HepG2 (cell line): Measurements from ENCODE around the gene NDRG2. TPM values are rescaled to one million over a fixed set of nuclear protein-coding genes. Genes with fewer than 3 reads are reported as not detected.
A peak's percentile ranks its signal among the peaks of the same experiment; 100 is the strongest.

Experiments
- AGO1 ChIP-seq: fragments of 200-400 bp; formaldehyde crosslinking; IDR thresholded peaks from 2 replicates; pipeline ENCODE4 v1.6.1; 2017; ENCODE audit warnings: mild to moderate bottlenecking, low read depth, low read length, moderate library complexity; ENCODE audit not compliant: poor library complexity, severe bottlenecking
- ARNT2 ChIP-seq: sonication (generic); formaldehyde crosslinking; IDR thresholded peaks from 2 replicates; pipeline ENCODE4 v1.8.0; 2022; ENCODE audit warnings: mild to moderate bottlenecking, low read depth, missing genetic modification reagents, moderate library complexity
- CAMTA2 ChIP-seq: sonication (generic); formaldehyde crosslinking; IDR thresholded peaks from 2 replicates; pipeline ENCODE4 v1.4.0; 2020; ENCODE audit warnings: mild to moderate bottlenecking, missing genetic modification reagents, borderline replicate concordance
- DNMT1 ChIP-seq: sonication (generic); formaldehyde crosslinking; IDR thresholded peaks from 2 replicates; pipeline ENCODE4 v1.5.1; 2020; ENCODE audit warnings: mild to moderate bottlenecking, missing genetic modification reagents
- FOXA3 ChIP-seq: IDR thresholded peaks from 2 replicates; pipeline ENCODE4 v1.6.1; 2016; ENCODE audit warnings: missing genetic modification reagents, missing compliant biosample characterization
- NBN ChIP-seq: fragments of 450-650 bp; conservative IDR thresholded peaks from 2 replicates; pipeline ENCODE4 v1.6.1; 2017
- NFIB ChIP-seq: sonication (generic); formaldehyde crosslinking; IDR thresholded peaks from 2 replicates; pipeline ENCODE4 v1.9.0; 2021; ENCODE audit warnings: missing genetic modification reagents, mild to moderate bottlenecking, borderline replicate concordance
- NFIC ChIP-seq: IDR thresholded peaks from 2 replicates; pipeline ENCODE4 v1.6.1; 2012; ENCODE audit warnings: mild to moderate bottlenecking, low read length, inconsistent platforms
- RXRB ChIP-seq: IDR thresholded peaks from 2 replicates; pipeline ENCODE4 v1.6.1; 2016; ENCODE audit warnings: borderline replicate concordance, missing genetic modification reagents, missing compliant biosample characterization
- SMAD3 ChIP-seq: sonication (generic); formaldehyde crosslinking; IDR thresholded peaks from 2 replicates; pipeline ENCODE4 v1.4.0; 2020; ENCODE audit warnings: missing genetic modification reagents
- SOX6 ChIP-seq, 2 experiments: fragments of 450-650 bp in 1 of 2; sonication (generic) in 1 of 2; formaldehyde crosslinking in 1 of 2; IDR thresholded peaks; 2 replicates each; pipeline versions ENCODE4 v1.4.0 to v1.6.1; 2017 to 2020; ENCODE audit warnings: antibody characterized with exemption in 1 of 2, mild to moderate bottlenecking in 1 of 2, missing genetic modification reagents in 1 of 2
- YY1 ChIP-seq: IDR thresholded peaks from 2 replicates; pipeline ENCODE4 v1.6.1; 2011; ENCODE audit warnings: low read length, low read depth, moderate library complexity, mild to moderate bottlenecking; ENCODE audit not compliant: insufficient read depth, insufficient replicate concordance
- ZEB1 ChIP-seq: IDR thresholded peaks from 2 replicates; pipeline ENCODE4 v1.6.1; 2012; ENCODE audit warnings: mild to moderate bottlenecking, low read depth, inconsistent platforms; ENCODE audit not compliant: insufficient replicate concordance
- ZNF224 ChIP-seq: sonication (generic); formaldehyde crosslinking; IDR thresholded peaks from 2 replicates; pipeline ENCODE4 v1.5.0; 2020; ENCODE audit warnings: mild to moderate bottlenecking, missing genetic modification reagents
- ZNF563 ChIP-seq: sonication (generic); formaldehyde crosslinking; IDR thresholded peaks from 2 replicates; pipeline ENCODE4 v1.8.0; 2022; ENCODE audit warnings: mild to moderate bottlenecking, moderate library complexity, missing genetic modification reagents
- ZNF619 ChIP-seq: sonication (generic); formaldehyde crosslinking; IDR thresholded peaks from 2 replicates; pipeline ENCODE4 v1.4.0; 2020; ENCODE audit warnings: mild to moderate bottlenecking, missing genetic modification reagents
- polyA plus RNA-seq, 8 experiments: library from polyadenylated mRNA; depleted of rRNA in 3 of 8; stranded (reverse) in 7 of 8; unstranded in 1 of 8; fragments of >200 nt; fragmentation: Illumina TruSeq in 4 of 8; extraction: Trizol in 4 of 8; gene quantifications; 2 replicates each; pipeline versions ENCODE4 v1.2.1 to v1.2.3, GENCODE V29; 2011 to 2016; ENCODE audit warnings: low read depth in 4 of 8, missing spikeins in 1 of 8, mixed read lengths in 1 of 8; ENCODE audit not compliant: insufficient read depth in 1 of 8
- total RNA-seq, 5 experiments: library from RNA; depleted of rRNA; stranded (reverse); fragments of >200 nt; fragmentation: Illumina TruSeq; extraction: Trizol; gene quantifications; 2 replicates each; pipeline ENCODE4 v1.2.3, GENCODE V29; 2016; ENCODE audit warnings: low read depth in 1 of 5
- TF ChIP-seq, protein P1 (sequence below): sonication (generic); formaldehyde crosslinking; IDR thresholded peaks from 2 replicates; pipeline ENCODE4 v1.5.1; 2020; ENCODE audit warnings: mild to moderate bottlenecking, missing genetic modification reagents, moderate library complexity
- TF ChIP-seq, protein P2 (sequence below): sonication (generic); formaldehyde crosslinking; IDR thresholded peaks from 2 replicates; pipeline ENCODE4 v1.5.0; 2020; ENCODE audit warnings: mild to moderate bottlenecking, missing genetic modification reagents
- TF ChIP-seq, protein P3 (sequence below): sonication (generic); formaldehyde crosslinking; conservative IDR thresholded peaks from 2 replicates; pipeline ENCODE4 v1.4.0; 2020; ENCODE audit warnings: missing genetic modification reagents
- TF ChIP-seq, protein P4 (sequence below): sonication (generic); formaldehyde crosslinking; conservative IDR thresholded peaks from 2 replicates; pipeline ENCODE4 v1.8.1; 2023; ENCODE audit warnings: missing genetic modification reagents
- TF ChIP-seq, protein P5 (sequence below): sonication (generic); formaldehyde crosslinking; IDR thresholded peaks from 2 replicates; pipeline ENCODE4 v1.5.0; 2020; ENCODE audit warnings: mild to moderate bottlenecking, missing genetic modification reagents, borderline replicate concordance

The NDRG2 gene
- total and polyA plus RNA-seq, 2 of the 13 experiments (the other 11 are each of a cell fraction or from before 2014, with no cell fraction given), result 27.2 to 189 TPM

DNA sequence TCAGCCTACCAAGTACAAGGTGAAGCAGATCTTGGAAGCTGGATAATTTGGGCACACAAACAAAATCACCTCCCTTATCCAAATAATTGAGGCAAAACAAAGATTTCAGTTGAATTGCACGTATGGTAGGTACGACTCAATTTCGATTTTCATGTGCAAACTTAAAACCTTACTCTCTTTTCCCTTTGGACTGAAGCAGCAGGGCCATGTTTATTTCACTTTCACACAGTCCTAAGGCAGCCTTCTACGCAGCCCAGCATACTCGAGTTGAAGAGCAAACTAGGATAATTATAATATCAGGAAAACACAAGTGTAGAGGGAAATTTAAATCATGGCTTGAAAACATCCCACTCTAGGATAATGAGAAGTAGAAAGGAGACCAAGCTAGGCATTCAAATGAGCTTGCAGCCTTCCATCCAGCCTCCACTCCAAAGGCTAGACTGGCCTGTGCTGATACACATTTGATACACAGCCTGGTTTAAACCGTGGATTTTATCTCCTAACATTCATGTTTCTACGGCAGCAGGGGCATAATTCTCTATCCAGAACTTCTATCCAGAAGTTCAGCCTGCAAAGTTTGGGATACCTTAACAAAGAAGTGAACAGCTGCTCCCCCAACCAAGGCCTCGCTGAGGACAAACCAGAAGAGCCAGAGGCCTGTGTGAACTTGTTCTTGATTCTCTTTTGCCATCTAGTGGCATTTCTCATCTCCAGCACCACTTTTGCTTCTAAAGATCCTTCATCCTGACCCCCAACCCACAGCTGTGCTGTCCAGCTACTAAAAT, 14.9 kb upstream of the NDRG2 start (continued):
- TF ChIP-seq, protein P1, sequence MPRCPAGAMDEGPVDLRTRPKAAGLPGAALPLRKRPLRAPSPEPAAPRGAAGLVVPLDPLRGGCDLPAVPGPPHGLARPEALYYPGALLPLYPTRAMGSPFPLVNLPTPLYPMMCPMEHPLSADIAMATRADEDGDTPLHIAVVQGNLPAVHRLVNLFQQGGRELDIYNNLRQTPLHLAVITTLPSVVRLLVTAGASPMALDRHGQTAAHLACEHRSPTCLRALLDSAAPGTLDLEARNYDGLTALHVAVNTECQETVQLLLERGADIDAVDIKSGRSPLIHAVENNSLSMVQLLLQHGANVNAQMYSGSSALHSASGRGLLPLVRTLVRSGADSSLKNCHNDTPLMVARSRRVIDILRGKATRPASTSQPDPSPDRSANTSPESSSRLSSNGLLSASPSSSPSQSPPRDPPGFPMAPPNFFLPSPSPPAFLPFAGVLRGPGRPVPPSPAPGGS, result no peak
- TF ChIP-seq, protein P2, sequence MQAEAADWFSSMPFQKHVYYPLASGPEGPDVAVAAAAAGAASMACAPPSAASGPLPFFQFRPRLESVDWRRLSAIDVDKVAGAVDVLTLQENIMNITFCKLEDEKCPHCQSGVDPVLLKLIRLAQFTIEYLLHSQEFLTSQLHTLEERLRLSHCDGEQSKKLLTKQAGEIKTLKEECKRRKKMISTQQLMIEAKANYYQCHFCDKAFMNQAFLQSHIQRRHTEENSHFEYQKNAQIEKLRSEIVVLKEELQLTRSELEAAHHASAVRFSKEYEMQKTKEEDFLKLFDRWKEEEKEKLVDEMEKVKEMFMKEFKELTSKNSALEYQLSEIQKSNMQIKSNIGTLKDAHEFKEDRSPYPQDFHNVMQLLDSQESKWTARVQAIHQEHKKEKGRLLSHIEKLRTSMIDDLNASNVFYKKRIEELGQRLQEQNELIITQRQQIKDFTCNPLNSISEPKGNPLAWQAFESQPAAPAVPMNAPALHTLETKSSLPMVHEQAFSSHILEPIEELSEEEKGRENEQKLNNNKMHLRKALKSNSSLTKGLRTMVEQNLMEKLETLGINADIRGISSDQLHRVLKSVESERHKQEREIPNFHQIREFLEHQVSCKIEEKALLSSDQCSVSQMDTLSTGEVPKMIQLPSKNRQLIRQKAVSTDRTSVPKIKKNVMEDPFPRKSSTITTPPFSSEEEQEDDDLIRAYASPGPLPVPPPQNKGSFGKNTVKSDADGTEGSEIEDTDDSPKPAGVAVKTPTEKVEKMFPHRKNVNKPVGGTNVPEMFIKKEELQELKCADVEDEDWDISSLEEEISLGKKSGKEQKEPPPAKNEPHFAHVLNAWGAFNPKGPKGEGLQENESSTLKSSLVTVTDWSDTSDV (CRISPR knock-in tag), result no peak
- no peak for TF ChIP-seq AGO1
- no peak for TF ChIP-seq ZNF563 (CRISPR knock-in tag)
- no peak for TF ChIP-seq NFIC
- peak; percentile 37; the same call in 1 of the 2 replicates for TF ChIP-seq SMAD3 (CRISPR knock-in tag)
- no peak for TF ChIP-seq CAMTA2 (CRISPR knock-in tag)
- TF ChIP-seq SOX6 (IDR thresholded peaks at IDR 0.05), result no peak
- TF ChIP-seq SOX6 (CRISPR knock-in tag; IDR thresholded peaks at IDR 0.05), result peak; percentile 67; the same call in 1 of the 2 replicates
- no peak for TF ChIP-seq NFIB (CRISPR knock-in tag)
- TF ChIP-seq FOXA3 (CRISPR knock-in tag), result peak; percentile 26; the same call in 1 of the 2 replicates
- no peak for TF ChIP-seq ZNF619 (CRISPR knock-in tag)
- no peak for TF ChIP-seq ARNT2 (CRISPR knock-in tag)
- peak; percentile 0 for TF ChIP-seq YY1
- no peak for TF ChIP-seq ZNF224 (CRISPR knock-in tag)
- TF ChIP-seq RXRB (CRISPR knock-in tag), result peak; percentile 75; the same call in 1 of the 2 replicates
- TF ChIP-seq, protein P3, sequence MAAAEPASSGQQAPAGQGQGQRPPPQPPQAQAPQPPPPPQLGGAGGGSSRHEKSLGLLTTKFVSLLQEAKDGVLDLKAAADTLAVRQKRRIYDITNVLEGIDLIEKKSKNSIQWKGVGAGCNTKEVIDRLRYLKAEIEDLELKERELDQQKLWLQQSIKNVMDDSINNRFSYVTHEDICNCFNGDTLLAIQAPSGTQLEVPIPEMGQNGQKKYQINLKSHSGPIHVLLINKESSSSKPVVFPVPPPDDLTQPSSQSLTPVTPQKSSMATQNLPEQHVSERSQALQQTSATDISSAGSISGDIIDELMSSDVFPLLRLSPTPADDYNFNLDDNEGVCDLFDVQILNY, result no peak
- no peak for TF ChIP-seq ZEB1
- no peak for TF ChIP-seq DNMT1 (CRISPR knock-in tag)
- no peak for TF ChIP-seq NBN
- TF ChIP-seq, protein P4, sequence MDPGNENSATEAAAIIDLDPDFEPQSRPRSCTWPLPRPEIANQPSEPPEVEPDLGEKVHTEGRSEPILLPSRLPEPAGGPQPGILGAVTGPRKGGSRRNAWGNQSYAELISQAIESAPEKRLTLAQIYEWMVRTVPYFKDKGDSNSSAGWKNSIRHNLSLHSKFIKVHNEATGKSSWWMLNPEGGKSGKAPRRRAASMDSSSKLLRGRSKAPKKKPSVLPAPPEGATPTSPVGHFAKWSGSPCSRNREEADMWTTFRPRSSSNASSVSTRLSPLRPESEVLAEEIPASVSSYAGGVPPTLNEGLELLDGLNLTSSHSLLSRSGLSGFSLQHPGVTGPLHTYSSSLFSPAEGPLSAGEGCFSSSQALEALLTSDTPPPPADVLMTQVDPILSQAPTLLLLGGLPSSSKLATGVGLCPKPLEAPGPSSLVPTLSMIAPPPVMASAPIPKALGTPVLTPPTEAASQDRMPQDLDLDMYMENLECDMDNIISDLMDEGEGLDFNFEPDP (CRISPR knock-in tag), result no peak
- TF ChIP-seq, protein P5, sequence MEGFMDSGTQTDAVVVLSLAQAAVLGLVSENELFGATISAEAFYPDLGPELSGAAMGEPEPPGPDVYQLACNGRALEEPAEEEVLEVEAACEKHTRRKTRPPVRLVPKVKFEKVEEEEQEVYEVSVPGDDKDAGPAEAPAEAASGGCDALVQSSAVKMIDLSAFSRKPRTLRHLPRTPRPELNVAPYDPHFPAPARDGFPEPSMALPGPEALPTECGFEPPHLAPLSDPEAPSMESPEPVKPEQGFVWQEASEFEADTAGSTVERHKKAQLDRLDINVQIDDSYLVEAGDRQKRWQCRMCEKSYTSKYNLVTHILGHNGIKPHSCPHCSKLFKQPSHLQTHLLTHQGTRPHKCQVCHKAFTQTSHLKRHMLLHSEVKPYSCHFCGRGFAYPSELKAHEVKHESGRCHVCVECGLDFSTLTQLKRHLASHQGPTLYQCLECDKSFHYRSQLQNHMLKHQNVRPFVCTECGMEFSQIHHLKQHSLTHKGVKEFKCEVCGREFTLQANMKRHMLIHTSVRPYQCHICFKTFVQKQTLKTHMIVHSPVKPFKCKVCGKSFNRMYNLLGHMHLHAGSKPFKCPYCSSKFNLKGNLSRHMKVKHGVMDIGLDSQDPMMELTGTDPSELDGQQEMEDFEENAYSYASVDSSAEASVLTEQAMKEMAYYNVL (CRISPR knock-in tag), result peak; percentile 38; the same call in 1 of the 2 replicates
